Medulla oblongata (tissue), 1 donor: ENCODE results near the gene EFNA4.

Experiments used
- DNase-seq: peaks from one replicate; pipeline ENCODE4 v3.0.0-alpha.2; 2015; ENCODE audit errors: extremely low spot score

EFNA4 gene

DNA sequence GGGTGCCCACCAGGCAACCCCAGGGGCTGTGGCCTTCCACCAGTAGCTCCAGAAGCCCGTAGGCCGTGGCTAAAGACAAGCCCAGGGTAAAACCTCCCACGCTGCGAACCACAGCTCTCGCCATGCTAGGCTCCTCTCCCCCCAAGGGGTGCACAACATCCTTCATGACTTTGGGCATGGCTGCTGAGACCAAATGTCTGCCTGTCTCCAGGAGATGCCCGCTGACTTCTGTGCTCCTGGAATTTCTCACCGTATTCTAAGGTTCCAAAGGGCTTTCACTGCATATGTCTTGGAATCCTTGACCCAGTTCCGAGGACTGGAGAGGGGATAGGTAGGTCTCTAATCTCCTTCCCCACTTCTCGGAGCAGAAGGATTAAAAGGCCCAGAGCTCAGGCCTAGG is 30.0 kb upstream of the EFNA4 start, which contains the start of the genes DCST1 and DCST2:
Gene DCST1, plus strand, starts transcription at position 301 of the 400 bp plus-strand sequence. CDS start 213 bp downstream, outside the sequence.
Gene DCST2, minus strand, starts transcription at position 258 of the 400 bp plus-strand sequence. Its CDS starts 80 bp downstream, at position 178.
- DNase-seq = no peak

DNA sequence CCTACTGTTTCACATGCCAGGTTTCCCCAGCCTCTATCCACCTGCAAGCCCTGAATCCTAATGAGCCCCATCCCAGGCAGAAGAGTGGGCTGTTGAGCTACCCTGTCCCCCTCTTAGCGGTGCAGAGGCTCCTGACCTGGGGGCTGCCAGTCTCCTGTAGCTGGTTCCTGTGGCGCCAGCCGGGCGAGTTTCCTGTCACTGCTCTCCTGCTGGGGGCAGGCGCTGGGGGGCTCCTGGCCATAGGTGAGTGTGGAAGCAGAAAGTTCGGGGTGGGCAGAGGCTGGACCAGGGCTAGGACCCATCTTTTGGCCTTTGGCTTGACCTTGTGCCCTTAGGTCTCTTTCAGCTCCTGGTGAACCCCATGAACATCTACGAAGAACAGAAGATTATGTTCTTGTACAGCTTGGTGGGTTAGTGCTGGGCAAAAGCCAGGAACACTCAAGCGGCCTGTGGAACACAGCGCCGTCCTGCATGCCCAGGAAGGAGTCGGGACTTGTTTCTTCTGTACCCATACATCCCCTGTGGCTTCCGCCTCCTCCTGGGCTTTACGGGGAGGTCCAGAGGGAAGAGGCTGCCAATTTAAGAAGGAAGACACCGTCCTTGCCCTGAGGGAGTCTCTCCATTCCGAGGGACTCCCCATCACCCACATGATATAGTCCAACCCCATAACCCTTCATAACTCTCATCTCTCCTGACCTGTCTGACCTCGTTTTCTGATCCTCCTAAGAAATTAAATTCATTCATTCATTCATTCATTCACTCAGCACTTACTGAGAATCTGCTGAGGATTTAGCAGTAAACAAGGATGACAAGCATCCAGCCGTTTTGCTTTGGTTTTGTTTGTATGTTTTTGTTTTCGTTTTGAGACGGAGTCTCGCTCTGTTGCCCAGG is 29.0 kb upstream of the EFNA4 start:
- no peak for DNase-seq

DNA sequence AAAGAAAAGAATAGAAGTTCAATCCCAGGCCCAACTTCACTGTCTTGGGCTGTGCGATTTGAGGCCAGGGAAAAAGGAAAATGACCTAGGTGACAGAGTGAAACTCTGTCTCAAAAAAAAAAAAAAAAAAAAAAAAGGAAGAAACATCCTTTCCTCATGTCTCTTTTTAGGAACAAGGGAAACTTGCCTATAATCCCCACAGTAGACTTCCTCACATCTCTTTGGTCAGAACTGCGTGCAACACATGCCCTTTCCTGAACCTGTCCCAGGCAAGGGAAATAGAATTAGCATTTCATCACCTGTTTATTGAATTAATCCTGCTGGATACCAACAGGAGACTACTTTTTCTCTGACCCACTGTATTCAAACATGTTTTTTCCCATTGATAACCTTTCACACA is 27.6 kb upstream of the EFNA4 start:
- DNase-seq = no peak

DNA sequence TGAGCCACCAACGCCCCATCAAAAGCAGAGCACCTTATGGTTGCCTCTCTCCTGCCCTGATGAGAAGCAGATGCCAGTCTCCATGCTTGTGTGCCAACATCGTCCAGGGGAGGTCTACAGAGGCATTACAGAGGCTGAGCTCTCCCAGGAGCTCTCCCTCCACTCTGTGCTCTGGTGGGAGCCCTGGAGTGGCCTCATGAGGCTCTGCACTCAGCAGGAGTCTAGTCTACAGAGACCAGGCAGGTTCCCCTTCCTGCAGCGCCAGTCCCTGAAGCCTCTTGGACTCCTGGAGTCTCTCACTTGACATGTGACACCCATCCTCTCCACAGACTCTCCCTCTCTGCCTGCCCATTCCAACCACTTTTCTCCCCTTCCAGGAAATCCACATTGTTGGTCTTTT is 26.5 kb upstream of the EFNA4 start:
- DNase-seq = no peak

DNA sequence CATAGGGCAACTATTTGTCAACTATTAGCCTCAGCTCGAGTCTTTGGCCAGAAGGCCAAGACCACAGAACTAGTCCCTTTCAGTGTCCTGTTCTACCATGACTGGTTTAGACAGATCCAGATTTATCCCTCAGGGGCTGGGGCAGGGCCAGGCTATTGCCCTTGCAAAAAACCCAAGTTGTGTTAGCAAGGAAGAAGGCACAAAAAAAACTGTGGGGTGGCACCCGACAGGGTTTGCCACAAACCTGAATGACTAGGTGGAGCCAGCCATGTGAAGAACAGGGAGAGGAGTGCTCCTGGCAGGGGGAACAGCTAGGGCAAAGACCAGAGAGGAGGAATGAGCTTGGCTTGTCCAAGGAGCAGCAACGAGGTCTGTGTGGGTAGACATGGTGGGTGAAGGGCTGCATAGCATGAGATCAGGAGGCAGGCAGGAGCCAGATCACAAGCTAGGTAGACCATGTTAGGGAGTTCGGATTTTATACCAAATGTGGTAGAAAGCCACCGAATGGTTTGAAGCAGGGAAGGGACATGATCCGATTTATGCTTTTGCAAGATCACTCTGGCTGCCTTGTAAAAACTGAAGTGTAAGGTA is 25.6 kb upstream of the EFNA4 start:
- no peak for DNase-seq

DNA sequence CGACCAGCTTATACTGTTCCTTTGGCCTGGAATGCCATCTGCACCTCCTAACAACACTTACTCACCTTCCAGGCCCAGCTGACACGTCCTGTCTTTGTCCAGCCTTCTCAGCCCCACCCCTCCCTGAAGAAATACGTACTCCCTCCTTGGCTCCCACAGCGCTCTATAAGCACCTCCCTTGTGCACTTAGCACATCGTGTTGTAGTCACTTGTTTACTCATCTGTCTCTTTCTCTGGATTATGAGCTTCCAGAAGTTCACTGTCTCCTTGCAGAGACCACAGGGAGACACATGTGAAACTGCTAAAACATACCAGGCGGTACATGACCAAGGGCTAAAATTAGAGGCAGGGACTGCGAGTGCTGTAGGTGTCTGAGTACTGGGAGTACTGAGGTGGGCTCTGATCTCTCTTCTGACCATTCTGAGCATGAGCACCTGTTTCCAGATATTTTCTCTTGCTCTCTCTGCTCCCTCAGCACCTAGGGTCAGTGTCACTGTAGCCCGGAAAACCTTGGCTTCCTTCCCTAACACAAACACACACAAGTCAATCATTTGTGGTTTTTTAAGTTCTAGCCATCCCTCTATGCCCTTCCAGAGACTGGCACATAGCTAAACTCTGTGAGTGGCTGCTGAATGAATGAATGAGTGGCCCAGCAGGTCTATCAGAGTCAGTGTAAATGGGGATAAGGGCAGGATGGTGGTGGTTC is 24.8 kb upstream of the EFNA4 start:
- no peak for DNase-seq

DNA sequence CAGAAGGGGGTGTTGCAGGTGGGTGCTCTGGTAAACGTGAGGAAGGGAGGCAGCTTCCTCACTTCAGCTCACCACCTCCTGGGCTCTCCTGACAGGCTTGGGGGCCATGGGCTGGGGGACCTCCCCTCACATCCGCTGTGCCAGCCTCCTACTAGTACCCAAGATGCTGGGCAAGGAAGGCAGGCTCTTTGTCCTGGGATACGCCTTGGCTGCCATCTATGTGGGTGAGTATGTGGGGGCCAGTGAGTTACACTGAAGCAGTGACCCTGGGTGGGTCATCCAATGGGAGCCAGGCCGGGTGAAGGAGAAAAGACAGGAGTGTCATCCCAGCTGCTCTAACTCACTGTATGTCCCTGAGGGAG is 24.3 kb upstream of the EFNA4 start:
- DNase-seq = no peak

DNA sequence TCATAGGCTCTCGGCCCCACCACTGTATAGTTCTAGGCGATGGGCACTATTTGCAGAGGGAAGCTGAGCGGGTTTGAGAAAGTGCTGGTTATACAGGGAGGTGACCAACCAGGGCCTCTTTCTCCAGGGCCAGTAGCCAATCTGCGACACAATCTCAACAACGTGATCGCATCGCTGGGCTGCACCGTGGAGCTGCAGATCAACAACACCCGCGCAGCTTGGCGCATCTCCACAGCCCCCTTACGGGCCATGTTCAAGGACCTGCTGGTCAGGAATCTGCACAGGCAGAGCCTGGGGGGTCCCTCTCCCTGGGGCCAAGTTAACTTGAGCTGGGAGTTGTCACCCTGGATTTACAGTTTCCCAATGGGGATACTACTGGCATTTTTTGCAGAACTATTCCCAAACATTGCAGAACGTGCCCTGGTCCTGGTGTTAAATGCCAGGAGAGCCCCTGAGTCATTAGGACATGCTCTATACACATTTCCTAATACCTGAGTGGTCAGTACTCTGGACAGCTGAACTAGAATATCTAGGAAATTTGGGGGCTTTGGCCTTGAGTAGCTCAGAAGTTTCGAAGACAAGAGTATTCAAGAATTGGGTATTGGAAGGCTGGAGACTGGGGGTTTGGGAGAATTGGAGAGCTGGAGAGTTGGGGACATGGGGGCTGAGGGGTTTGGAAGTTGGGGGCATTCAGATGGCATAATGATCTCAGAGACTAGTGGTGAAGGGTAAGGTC is 23.0 kb upstream of the EFNA4 start:
- no peak for DNase-seq

DNA sequence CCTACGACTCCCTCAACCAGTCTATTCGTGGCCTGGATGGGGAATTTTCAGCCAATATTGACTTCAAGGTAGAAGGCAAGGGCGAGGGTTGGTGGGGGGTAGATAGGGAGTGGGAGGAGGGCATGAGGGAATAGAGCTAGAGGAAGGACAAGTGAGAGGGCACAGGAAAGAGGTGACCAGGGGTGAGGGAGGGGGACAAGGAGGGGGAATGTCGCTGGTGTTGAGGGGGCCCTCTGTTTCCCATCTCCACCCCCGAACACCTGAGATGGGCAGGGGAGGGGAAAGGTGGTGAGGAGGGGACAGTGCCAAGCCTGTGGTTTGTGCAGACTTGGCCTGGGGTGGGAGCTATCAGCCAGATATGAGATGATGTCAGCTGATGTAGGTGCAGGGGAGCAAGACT is 20.8 kb upstream of the EFNA4 start:
- DNase-seq = no peak

DNA sequence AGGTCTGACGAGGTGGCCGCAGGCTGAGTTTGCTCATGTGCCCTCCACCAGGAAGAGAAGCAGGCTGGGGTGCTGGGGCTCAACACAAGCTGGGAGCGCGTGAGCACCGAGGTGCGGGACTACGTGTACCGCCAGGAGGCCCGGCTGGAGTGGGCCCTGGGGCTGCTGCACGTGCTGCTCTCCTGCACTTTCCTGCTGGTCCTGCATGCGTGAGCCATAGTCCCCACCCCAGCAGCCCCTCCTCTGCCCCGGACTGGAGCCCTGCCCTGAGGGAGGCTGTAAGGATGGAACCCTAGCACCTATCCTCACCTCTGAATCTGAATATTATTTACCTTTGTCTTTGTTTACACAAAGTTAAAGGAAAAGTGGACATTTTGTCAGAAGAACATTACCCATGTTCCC is 20.2 kb upstream of the EFNA4 start:
- DNase-seq = no peak

DNA sequence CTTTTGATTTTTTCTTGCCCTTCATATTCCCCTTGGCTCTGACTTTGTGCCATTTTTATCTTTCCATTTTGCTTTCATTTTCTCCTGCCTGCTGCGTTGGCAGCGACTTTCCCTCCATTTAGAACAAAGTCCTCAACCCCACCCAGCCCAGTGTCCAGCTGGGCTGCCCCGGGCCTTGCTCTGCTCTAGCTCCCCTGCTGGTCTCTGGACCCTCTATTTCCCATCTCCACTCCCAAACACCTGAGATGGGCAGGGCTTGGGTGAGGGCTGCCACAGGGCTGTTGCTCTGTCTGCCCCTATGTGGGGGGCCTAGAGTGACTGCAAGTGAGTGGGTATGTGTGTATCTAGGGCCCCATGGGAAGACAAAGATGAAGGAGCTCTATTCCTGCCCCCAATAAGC is 19.7 kb upstream of the EFNA4 start:
- DNase-seq = no peak

DNA sequence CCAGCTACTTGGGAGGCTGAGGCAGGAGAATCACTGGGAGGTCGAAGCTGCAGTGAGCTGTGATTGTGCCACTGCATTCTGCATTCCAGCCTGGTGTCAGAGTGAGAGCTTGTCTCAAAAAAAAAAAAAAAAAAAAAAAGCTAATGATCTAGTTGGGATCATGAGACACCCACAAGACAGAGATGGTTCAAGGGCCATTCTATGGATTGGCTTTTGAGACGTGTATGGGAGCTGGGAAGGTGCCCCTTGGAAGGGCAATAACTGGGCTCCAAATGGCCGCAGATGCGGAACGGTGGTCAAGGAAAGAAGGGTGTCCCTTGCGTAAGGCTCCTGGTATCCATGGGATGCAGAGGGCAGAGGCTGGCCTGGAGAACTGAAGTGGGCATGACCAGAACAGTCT is 19.2 kb upstream of the EFNA4 start:
- DNase-seq = no peak

DNA sequence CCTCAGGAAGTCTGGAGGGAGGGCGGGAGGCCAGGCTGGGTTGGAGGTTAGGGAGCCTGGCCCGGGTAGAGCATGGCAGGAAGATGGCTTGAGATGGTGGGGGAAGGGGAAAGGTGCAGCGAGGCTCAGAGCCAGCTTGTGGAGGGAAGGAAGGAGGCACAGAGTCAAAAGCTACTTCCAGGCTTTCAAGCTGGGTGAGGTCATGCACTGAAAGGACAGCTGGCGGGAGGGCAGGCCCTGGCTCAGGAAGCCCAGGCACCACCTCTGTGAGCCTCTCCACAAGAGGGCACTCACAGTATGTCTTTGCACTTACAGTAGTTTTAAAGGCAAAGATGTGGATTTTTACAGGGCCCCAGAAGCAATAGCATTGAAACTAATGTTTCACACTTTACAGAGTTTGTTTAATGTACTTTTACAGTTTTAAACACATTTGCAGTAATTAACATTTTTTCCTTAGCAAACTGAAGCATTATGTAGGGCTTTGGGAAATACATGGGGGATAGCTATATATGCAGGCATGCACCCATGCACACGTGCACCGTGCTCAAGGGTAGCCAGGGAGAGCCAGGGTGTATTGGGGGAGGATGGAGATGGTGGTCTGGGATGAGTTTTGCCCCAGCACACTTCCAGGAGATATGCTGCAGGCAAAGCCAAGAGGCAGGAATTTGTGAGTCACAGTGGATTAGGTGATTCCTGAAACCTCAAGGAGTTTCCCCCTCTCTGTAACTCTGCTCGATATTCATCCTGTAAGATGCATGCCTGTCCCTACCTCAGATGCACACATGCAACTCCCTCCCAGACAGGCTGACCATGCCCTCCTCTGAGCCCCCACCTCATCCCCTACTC is 18.5 kb upstream of the EFNA4 start:
- DNase-seq = peak; percentile 90

DNA sequence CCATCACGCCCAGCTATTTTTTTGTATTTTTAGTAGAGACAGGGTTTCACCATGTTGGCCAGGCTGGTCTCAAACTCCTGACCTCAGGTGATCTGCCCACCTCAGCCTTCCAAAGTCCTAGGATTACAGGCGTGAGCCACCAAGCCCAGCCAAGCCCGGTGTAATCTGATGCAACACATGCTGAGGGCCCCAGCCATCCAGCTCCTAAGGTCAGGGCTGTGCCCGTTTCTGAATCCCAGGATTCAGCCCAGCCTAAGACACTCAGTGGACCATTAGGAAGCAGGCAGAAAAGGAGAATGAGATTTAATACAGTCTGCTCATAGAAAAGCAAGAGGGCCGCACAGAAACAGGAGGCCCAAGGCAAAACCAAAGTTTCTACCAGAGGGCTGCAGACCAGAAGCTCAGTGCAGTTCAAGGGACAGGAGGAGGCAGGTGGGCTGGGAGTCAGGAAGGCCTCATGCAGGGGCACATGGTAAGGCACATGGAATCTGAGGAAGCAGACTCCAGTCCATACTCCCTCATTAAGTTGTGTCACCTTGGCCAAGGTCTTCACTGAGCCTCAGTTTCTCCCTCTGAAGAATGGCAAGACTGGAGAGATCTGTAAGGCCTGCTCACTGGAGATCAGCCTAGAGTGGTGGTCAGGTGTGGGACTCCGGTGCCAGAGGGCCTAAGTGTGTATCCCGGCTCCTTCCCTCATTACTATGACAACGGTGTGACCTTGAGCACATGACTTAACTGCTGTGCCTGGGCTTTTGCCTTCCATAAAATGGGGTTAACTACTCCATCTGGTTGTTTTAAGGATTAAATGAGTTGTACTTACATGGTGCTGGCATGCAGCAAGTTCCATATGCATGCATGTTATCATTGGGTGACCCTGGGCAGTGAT is 14.8 kb upstream of the EFNA4 start:
- DNase-seq = no peak

DNA sequence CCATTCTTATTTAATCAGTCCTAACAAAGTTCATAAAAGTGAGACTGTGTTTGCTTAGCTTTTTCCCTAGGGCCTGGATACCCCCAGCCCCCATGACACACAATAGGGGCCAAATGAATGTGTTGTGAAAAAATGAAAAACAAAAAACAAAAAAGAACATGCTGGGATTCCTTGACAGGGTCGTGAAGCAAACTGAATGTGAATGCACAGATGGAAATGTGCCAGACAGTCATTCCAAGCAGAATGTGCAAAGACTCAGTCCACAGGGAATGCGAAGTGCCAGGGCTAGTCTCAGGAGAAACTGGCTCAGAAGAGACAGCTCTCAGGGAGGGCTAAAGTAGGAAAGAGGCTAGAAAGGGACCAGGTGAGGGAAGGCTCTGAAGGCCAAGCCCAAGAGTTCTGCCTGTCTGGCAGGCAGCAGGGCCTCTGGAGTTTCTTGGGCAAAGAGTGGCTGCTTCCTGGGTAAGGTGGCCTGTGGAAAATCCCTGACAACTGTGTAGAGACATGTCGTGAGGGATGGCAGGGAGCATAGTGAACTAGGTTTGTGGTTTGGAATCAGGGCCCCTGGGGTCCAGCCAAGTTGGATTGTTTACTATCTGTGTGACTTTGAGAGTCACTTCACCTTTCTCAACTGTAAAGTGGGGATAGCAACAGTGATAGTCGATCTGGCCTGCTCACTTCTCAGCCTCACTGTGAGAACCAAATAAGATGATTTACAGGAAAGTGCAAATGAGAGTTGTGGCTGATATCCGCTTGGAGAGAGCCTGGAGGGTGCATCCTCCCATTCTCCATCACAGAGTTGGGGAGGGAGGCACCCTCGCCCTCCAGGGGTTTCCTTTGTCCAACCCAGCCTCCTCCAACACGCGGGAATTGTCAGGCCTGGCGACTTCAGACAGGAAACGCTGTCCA is 13.6 kb upstream of the EFNA4 start:
- DNase-seq = no peak

DNA sequence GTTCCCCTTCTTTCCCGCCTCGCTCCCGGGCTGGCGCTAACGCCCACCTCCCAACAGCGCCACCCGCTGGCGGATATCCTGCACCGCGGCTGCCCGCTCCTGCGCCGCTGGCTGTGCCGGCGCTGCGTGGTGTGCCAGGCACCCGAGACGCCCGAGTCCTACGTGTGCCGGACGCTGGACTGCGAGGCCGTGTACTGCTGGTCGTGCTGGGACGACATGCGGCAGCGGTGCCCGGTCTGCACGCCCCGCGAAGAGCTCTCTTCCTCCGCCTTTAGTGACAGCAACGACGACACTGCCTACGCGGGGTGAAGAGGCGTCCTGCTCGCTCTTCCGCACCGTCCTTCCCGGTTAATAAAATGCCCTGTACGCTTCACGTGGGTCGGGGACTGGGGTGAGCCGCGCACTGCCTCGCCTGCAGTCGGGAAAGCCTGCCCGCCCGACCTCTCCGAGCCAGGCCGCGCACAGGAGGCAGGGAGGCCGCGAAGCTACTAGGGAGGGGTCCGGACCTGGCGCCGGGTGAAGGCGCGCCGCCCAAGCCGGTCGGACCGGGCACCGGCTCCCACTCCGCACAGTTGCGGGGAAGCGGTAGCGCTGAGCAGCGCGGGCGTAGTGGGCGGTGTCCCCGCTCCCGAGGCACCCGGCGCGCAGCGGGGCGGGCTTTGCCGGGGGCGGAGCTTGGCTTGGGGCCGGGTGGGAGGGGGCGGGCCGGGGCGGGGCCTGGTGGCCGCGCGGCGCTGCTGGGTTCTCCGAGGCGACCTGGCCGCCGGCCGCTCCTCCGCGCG is 12.8 kb upstream of the EFNA4 start, which contains the start of gene ADAM15:
Gene ADAM15, plus strand, starts transcription at position 757 of the 782 bp plus-strand sequence. CDS start 71 bp downstream, outside the sequence.
- peak; percentile 82 for DNase-seq

DNA sequence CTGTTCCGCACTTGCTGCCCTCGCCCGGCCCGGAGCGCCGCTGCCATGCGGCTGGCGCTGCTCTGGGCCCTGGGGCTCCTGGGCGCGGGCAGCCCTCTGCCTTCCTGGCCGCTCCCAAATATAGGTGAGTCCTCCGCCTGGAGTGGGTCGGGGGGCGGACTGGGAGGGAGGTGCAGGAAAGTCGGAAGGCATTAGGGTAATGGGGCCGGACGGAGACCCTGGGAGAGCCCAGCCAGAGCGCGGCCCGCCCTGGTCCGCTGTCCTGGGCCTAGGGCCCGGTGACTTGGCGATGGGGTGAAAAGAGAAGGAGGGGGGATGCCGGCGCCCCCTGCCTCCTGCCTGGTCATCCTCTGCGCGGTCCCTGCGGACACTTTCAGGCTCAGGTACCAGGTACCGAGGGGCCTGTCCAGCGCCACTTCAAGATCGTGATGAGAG is 12.2 kb upstream of the EFNA4 start:
- DNase-seq = no peak
